Bronchial epithelial cell (primary cell): ENCODE results near the gene NCOA7. TPM values are rescaled to one million over a fixed set of nuclear protein-coding genes. Genes with fewer than 3 reads are reported as not detected.

Experiments
- DNase-seq: peaks from one replicate; pipeline ENCODE4 v3.0.0-alpha.2; 2010; ENCODE audit warnings: low read depth
- FAIRE-seq: peaks from 2 replicates; lab custom pipeline; 2011; peaks lifted over from hg19 to GRCh38; lab: Jason Lieb, UNC
- H3K27me3 ChIP-seq: 2 replicates; pipeline ENCODE4 v1.5.1; 2011; ENCODE audit warnings: low read length; ENCODE audit not compliant: control insufficient read depth, insufficient read depth
- H3K36me3 ChIP-seq: 2 replicates; pipeline ENCODE4 v1.5.1; 2011; ENCODE audit warnings: low read length; ENCODE audit not compliant: control insufficient read depth, insufficient read depth
- H3K4me3 ChIP-seq: 2 replicates; pipeline ENCODE4 v1.5.1; 2011; ENCODE audit warnings: mild to moderate bottlenecking, low read depth, low read length, control low read depth
- CTCF ChIP-seq: IDR thresholded peaks from 2 replicates; pipeline ENCODE4 v1.5.1; 2011; ENCODE audit warnings: mild to moderate bottlenecking, moderate library complexity, low read length, control low read depth, inconsistent platforms; ENCODE audit not compliant: insufficient read depth, severe bottlenecking
- total RNA-seq: library from RNA; depleted of rRNA; stranded (reverse); fragments of >200 nt; gene quantifications from 2 replicates; pipeline ENCODE4 v1.2.1, GENCODE V29; 2014

Gene NCOA7
- total RNA-seq, 1 donor from 2014 or later = 39.0 TPM

- no peak overlapping the region for H3K4me3 ChIP-seq
- FAIRE-seq = no peak
- no peak for TF ChIP-seq CTCF
- H3K27me3 ChIP-seq = no peaks in the 10 kb centered on the region
- no peaks in the 10 kb centered on the region for H3K36me3 ChIP-seq
- DNase-seq = no peak
These were observed 160.6 kb downstream of the NCOA7 start for GRCh38 chr6:125951323-125951722.

GRCh38 chr6:125952764-125953501, 162.2 kb downstream of the NCOA7 start:
- Histone ChIP-seq H3K27me3 (no peaks in the 10 kb centered on the region), H3K36me3 (no peaks in the 10 kb centered on the region), H3K4me3 (no peak overlapping the region)
- FAIRE-seq = no peak
- no peak for DNase-seq
- peak; percentile 56 for TF ChIP-seq CTCF

GRCh38 chr6:125953502-125953875, 162.7 kb downstream of the NCOA7 start:
- TF ChIP-seq CTCF = peak; percentile 75
- no peak overlapping the region for H3K4me3 ChIP-seq
- H3K27me3 ChIP-seq = no peaks in the 10 kb centered on the region
- FAIRE-seq (no peak), DNase-seq (no peak)
- no peaks in the 10 kb centered on the region for H3K36me3 ChIP-seq

GRCh38 chr6:125954735-125955339, 164.1 kb downstream of the NCOA7 start:
- Histone ChIP-seq H3K4me3 (no peak overlapping the region), H3K36me3 (no peaks in the 10 kb centered on the region), H3K27me3 (no peaks in the 10 kb centered on the region)
- no peak for TF ChIP-seq CTCF
- FAIRE-seq (no peak), DNase-seq (no peak)

GRCh38 chr6:125955973-125956372, 165.2 kb downstream of the NCOA7 start:
- FAIRE-seq (no peak), DNase-seq (no peak)
- no peaks in the 10 kb centered on the region for H3K27me3 ChIP-seq
- no peak for TF ChIP-seq CTCF
- H3K36me3 ChIP-seq = no peaks in the 10 kb centered on the region
- H3K4me3 ChIP-seq = no peak overlapping the region
